Brain microvascular endothelial cell (primary cell): ENCODE measurements around the gene MITF.

Experiments used
- DNase-seq: peaks from one replicate; pipeline ENCODE4 v3.0.0-alpha.2; 2020
- H3K27ac ChIP-seq: fragments of 250-450 bp; sonication (Bioruptor Pico); 2 replicates; pipeline ENCODE4 v1.5.1; 2020; ENCODE audit warnings: mild to moderate bottlenecking, moderate library complexity
- H3K27me3 ChIP-seq: fragments of 250-450 bp; sonication (Bioruptor Pico); replicated peaks from 2 replicates; pipeline ENCODE4 v1.5.1; 2020; ENCODE audit warnings: mild to moderate bottlenecking
- H3K36me3 ChIP-seq: fragments of 250-450 bp; sonication (Bioruptor Pico); replicated peaks from 2 replicates; pipeline ENCODE4 v1.5.1; 2020; ENCODE audit warnings: mild to moderate bottlenecking
- H3K4me3 ChIP-seq: 2 replicates; pipeline ENCODE4 v1.5.1; 2011; ENCODE audit warnings: low read depth, mild to moderate bottlenecking, control low read depth, low read length, moderate library complexity
- CTCF ChIP-seq: IDR thresholded peaks from 2 replicates; pipeline ENCODE4 v1.5.1; 2011; ENCODE audit warnings: low read depth, mild to moderate bottlenecking, moderate library complexity, low read length, control low read depth, inconsistent platforms; ENCODE audit errors: missing control alignments
- in situ Hi-C: cut with HindIII; loops from 2 replicates; pipeline ENCODE4 v1.10.0; 2017; ENCODE audit warnings: low sequenced_read_pairs, low pct_ligation_motif_present

MITF gene

GRCh38 chr3:69866988-69867720 lies 127.9 kb downstream of the MITF start:
- DNase-seq: no peak
- Histone ChIP-seq H3K4me3 (no peak overlapping the region), H3K27ac (peak overlapping the region; percentile 32), H3K36me3 (no peaks in the 10 kb centered on the region), H3K27me3 (no peaks in the 10 kb centered on the region)
- TF ChIP-seq CTCF: no peak
- in situ Hi-C loops: no loop called here

- H3K27ac ChIP-seq: peak overlapping the region; percentile 20
- H3K27me3 ChIP-seq: no peaks in the 10 kb centered on the region
- no peak for TF ChIP-seq CTCF
- H3K4me3 ChIP-seq: no peak overlapping the region
- DNase-seq: no peak
- in situ Hi-C loops: no loop called here
- no peaks in the 10 kb centered on the region for H3K36me3 ChIP-seq
Observed at GRCh38 chr3:69867941-69868505, 128.8 kb downstream of the MITF start.

GRCh38 chr3:69868841-69869420 lies 129.7 kb downstream of the MITF start:
- H3K27me3 ChIP-seq: no peaks in the 10 kb centered on the region
- DNase-seq: no peak
- TF ChIP-seq CTCF: no peak
- H3K27ac ChIP-seq: peak overlapping the region; percentile 14
- H3K36me3 ChIP-seq: no peaks in the 10 kb centered on the region
- in situ Hi-C loops: no loop called here
- H3K4me3 ChIP-seq: no peak overlapping the region

- no peak overlapping the region for H3K4me3 ChIP-seq
- in situ Hi-C loops: no loop called here
- peak; percentile 79 for DNase-seq
- H3K36me3 ChIP-seq: no peaks in the 10 kb centered on the region
- H3K27me3 ChIP-seq: no peaks in the 10 kb centered on the region
- TF ChIP-seq CTCF: no peak
- H3K27ac ChIP-seq: peak overlapping the region; percentile 38
Observed at GRCh38 chr3:69869643-69870042, 130.4 kb downstream of the MITF start.

GRCh38 chr3:69871251-69871650 lies 132.0 kb downstream of the MITF start:
- no peaks in the 10 kb centered on the region for H3K36me3 ChIP-seq
- in situ Hi-C loops: no loop called here
- no peak for DNase-seq
- H3K27me3 ChIP-seq: no peaks in the 10 kb centered on the region
- no peak overlapping the region for H3K27ac ChIP-seq
- no peak for TF ChIP-seq CTCF
- H3K4me3 ChIP-seq: no peak overlapping the region
